Activated B cell treated with CpG ODN at 0.5 μM for 24 hours (primary cell): Measurements from ENCODE around the gene SLC37A1. TPM values are rescaled to one million over a fixed set of nuclear protein-coding genes. Genes with fewer than 3 reads are reported as not detected.

Experiments
- ATAC-seq: fragments of 200-7000 bp; cut with Tn5 transposase; one replicate; pipeline ENCODE4 v1.10.0; 2021; ENCODE audit warnings: low read depth, mild to moderate bottlenecking, moderate library complexity
- CTCF ChIA-PET: fragments of 350-600 bp; sonication (Branson Sonifier 250); formaldehyde crosslinking; loops from one replicate; lab custom pipeline; 2021; ENCODE audit warnings: antibody characterized with exemption; lab: Charles Lee
- POLR2A ChIA-PET: fragments of 350-600 bp; sonication (Branson Sonifier 250); formaldehyde crosslinking; loops from one replicate; lab custom pipeline; 2021; ENCODE audit warnings: antibody characterized with exemption; lab: Charles Lee
- DNase-seq: peaks from one replicate; pipeline ENCODE4 v3.0.0; 2022
- H3K27ac Mint-ChIP-seq: one replicate; pipeline ENCODE4 v1.8.0; 2020; ENCODE audit warnings: mixed read lengths
- H3K27me3 Mint-ChIP-seq: one replicate; pipeline ENCODE4 v1.8.0; 2021; ENCODE audit warnings: mixed read lengths
- H3K36me3 Mint-ChIP-seq: one replicate; pipeline ENCODE4 v1.8.0; 2021; ENCODE audit warnings: low read depth, mixed read lengths
- H3K4me1 Mint-ChIP-seq: one replicate; pipeline ENCODE4 v1.8.0; 2021; ENCODE audit warnings: mixed read lengths
- H3K4me3 Mint-ChIP-seq: one replicate; pipeline ENCODE4 v1.8.0; 2020; ENCODE audit warnings: mild to moderate bottlenecking, mixed read lengths
- H3K9me3 Mint-ChIP-seq: one replicate; pipeline ENCODE4 v1.8.0; 2020; ENCODE audit warnings: mixed read lengths
- CTCF ChIP-seq: fragments of 200-600 bp; IDR thresholded peaks from one replicate; pipeline ENCODE4 v1.8.0; 2022; ENCODE audit warnings: antibody characterized with exemption, mild to moderate bottlenecking
- intact Hi-C: fragments of 100-400 bp; cut with micrococcal nuclease; formaldehyde crosslinking; loops from one replicate; pipeline ENCODE4 v1.15.1; 2024
- total RNA-seq: library from RNA; stranded (reverse); gene quantifications from 2 replicates; pipeline ENCODE4 v1.2.3, GENCODE V29; 2022

Gene SLC37A1
- total RNA-seq, 1 donor from 2014 or later = 47.9 TPM

- peaks cover 3% of the 10 kb centered on the region for H3K4me1 Mint-ChIP-seq
- peaks cover 30% of the 10 kb centered on the region for H3K27me3 Mint-ChIP-seq
- no peaks in the 10 kb centered on the region for H3K36me3 Mint-ChIP-seq
- POLR2A ChIA-PET = no interaction called here
- no peaks in the 10 kb centered on the region for H3K9me3 Mint-ChIP-seq
- ATAC-seq = no peak
- TF ChIP-seq CTCF = no peak
- intact Hi-C loops = no loop called here
- H3K27ac Mint-ChIP-seq = no peak overlapping the region
- CTCF ChIA-PET = no interaction called here
- no peak overlapping the region for H3K4me3 Mint-ChIP-seq
- DNase-seq = no peak
Measured at GRCh38 chr21:42621166-42621818, 107.6 kb downstream of the SLC37A1 start.

GRCh38 chr21:42621819-42622177 is 108.1 kb downstream of the SLC37A1 start:
- H3K27ac Mint-ChIP-seq = no peak overlapping the region
- H3K9me3 Mint-ChIP-seq = no peaks in the 10 kb centered on the region
- no peaks in the 10 kb centered on the region for H3K36me3 Mint-ChIP-seq
- DNase-seq (no peak), ATAC-seq (no peak)
- intact Hi-C loops = no loop called here
- no peak for TF ChIP-seq CTCF
- ChIA-PET POLR2A (no interaction called here), CTCF (no interaction called here)
- peaks cover 33% of the 10 kb centered on the region for H3K27me3 Mint-ChIP-seq
- H3K4me3 Mint-ChIP-seq = no peak overlapping the region
- peaks cover 3% of the 10 kb centered on the region for H3K4me1 Mint-ChIP-seq

GRCh38 chr21:42622284-42622683 is 108.6 kb downstream of the SLC37A1 start:
- Mint-ChIP-seq H3K36me3 (no peaks in the 10 kb centered on the region), H3K27ac (no peak overlapping the region), H3K27me3 (peaks cover 37% of the 10 kb centered on the region), H3K4me3 (no peak overlapping the region), H3K4me1 (peaks cover 3% of the 10 kb centered on the region), H3K9me3 (no peaks in the 10 kb centered on the region)
- ChIA-PET POLR2A (no interaction called here), CTCF (no interaction called here)
- TF ChIP-seq CTCF = no peak
- ATAC-seq (no peak), DNase-seq (no peak)
- intact Hi-C loops = no loop called here

GRCh38 chr21:42623694-42624093 is 110.0 kb downstream of the SLC37A1 start:
- ATAC-seq (no peak), DNase-seq (no peak)
- TF ChIP-seq CTCF = no peak
- intact Hi-C loops = no loop called here
- H3K36me3 Mint-ChIP-seq = no peaks in the 10 kb centered on the region
- ChIA-PET CTCF (no interaction called here), POLR2A (no interaction called here)
- peaks cover 28% of the 10 kb centered on the region for H3K27me3 Mint-ChIP-seq
- H3K4me1 Mint-ChIP-seq = peaks cover 3% of the 10 kb centered on the region
- H3K9me3 Mint-ChIP-seq = no peaks in the 10 kb centered on the region
- H3K4me3 Mint-ChIP-seq = no peak overlapping the region
- H3K27ac Mint-ChIP-seq = no peak overlapping the region

- Mint-ChIP-seq H3K9me3 (no peaks in the 10 kb centered on the region), H3K27me3 (peaks cover 27% of the 10 kb centered on the region), H3K27ac (no peak overlapping the region), H3K4me1 (peaks cover 3% of the 10 kb centered on the region), H3K36me3 (no peaks in the 10 kb centered on the region), H3K4me3 (no peak overlapping the region)
- intact Hi-C loops = no loop called here
- DNase-seq = no peak
- POLR2A ChIA-PET = no interaction called here
- CTCF ChIA-PET = no interaction called here
- ATAC-seq = no peak
- no peak for TF ChIP-seq CTCF
Measured at GRCh38 chr21:42624095-42624790, 110.6 kb downstream of the SLC37A1 start.
